Adrenal gland (tissue), 5 donors: ENCODE data around the gene RND3.

Source experiments
- POLR2A ChIP-seq, 2 donors: fragments of 450-650 bp; IDR thresholded peaks; one replicate each; pipeline ENCODE4 v1.6.1; 2017; ENCODE audit warnings: antibody characterized with exemption in 2 of 2, mild to moderate bottlenecking in 2 of 2, moderate library complexity in 1 of 2
- TF ChIP-seq, protein P1 (sequence below), 6 experiments: fragments of 450-650 bp in 4 of 6; fragments of 200-600 bp in 2 of 6; sonication (generic) in 1 of 6; IDR thresholded peaks; 1 replicate in 5 of 6; 2 replicates in 1 of 6; pipeline versions ENCODE4 v1.5.1 to v1.8.0; 2016 to 2021; ENCODE audit warnings: antibody characterized with exemption in 6 of 6, mild to moderate bottlenecking in 2 of 6, moderate library complexity in 1 of 6
- donor health status: DM: no; HTN: no; CAD: no.

DNA sequence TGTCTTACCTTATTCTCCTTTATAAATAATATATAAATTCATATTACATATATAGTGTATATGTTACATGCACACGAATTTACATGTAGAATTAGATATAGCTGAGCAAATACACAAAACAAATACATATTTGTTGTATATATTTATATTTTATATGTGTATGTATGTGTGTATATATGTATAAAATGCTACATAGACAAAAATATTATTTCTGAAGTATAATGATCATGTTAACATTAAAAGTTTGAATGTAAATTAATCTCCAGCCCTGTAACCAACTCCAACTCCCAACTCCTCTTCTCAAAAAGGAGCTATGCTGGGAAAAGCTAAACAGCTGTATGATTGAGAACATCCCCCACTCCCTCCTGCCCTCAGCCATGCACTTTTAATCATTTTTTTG lies 42.7 kb upstream of the RND3 start:
- TF ChIP-seq, protein P1, sequence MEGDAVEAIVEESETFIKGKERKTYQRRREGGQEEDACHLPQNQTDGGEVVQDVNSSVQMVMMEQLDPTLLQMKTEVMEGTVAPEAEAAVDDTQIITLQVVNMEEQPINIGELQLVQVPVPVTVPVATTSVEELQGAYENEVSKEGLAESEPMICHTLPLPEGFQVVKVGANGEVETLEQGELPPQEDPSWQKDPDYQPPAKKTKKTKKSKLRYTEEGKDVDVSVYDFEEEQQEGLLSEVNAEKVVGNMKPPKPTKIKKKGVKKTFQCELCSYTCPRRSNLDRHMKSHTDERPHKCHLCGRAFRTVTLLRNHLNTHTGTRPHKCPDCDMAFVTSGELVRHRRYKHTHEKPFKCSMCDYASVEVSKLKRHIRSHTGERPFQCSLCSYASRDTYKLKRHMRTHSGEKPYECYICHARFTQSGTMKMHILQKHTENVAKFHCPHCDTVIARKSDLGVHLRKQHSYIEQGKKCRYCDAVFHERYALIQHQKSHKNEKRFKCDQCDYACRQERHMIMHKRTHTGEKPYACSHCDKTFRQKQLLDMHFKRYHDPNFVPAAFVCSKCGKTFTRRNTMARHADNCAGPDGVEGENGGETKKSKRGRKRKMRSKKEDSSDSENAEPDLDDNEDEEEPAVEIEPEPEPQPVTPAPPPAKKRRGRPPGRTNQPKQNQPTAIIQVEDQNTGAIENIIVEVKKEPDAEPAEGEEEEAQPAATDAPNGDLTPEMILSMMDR (IDR thresholded peaks at IDR 0.05): no peak
- TF ChIP-seq POLR2A (IDR thresholded peaks at IDR 0.05): no peak
